Measurements from ENCODE around the gene NLRC5. TPM values are rescaled to one million over a fixed set of nuclear protein-coding genes. Genes with fewer than 3 reads are reported as not detected.

The NLRC5 gene
- total RNA-seq, 1 donor from 2014 or later, result 29.9 TPM

GRCh38 chr16:57128771-57129389, 139.5 kb downstream of the NLRC5 start:
- H3K36me3 Mint-ChIP-seq (ENCODE audit: low read depth, unreplicated experiment), result peaks cover 21% of the 10 kb centered on the region
- no peak overlapping the region for H3K4me3 ChIP-seq (ENCODE audit: insufficient read depth, low read depth, low read length)

GRCh38 chr16:57130950-57131321, 141.6 kb downstream of the NLRC5 start:
- Mint-ChIP-seq H3K27me3 (ENCODE audit: low read depth, unreplicated experiment) (peaks cover 3% of the 10 kb centered on the region), H3K36me3 (ENCODE audit: low read depth, unreplicated experiment) (peaks cover 21% of the 10 kb centered on the region), H3K9me3 (ENCODE audit: unreplicated experiment) (no peaks in the 10 kb centered on the region), H3K4me1 (ENCODE audit: low read depth, unreplicated experiment) (no peaks in the 10 kb centered on the region), H3K4me3 (ENCODE audit: unreplicated experiment) (no peak overlapping the region), H3K27ac (ENCODE audit: unreplicated experiment) (no peak overlapping the region)
- FAIRE-seq, result no peak
- H3K4me1 ChIP-seq (ENCODE audit: insufficient read depth, low read length), result no peaks in the 10 kb centered on the region
- no peak overlapping the region for H3K9ac ChIP-seq (ENCODE audit: low read length)
- H4K20me1 ChIP-seq (ENCODE audit: insufficient read depth, low read length), result no peaks in the 10 kb centered on the region
- H3K79me2 ChIP-seq (ENCODE audit: insufficient read depth, low read length), result no peaks in the 10 kb centered on the region
- TF ChIP-seq EZH2 (IDR thresholded peaks at IDR 0.05; ENCODE audit: insufficient read depth, low read length) (no peak), CTCF (IDR thresholded peaks at IDR 0.05; ENCODE audit: insufficient read depth, low read depth, low read length) (no peak)
- H3K27ac ChIP-seq (ENCODE audit: low read depth, low read length), result no peak overlapping the region
- H3K27me3 ChIP-seq (ENCODE audit: insufficient read depth, low read length), result no peaks in the 10 kb centered on the region
- H3K9me3 ChIP-seq (ENCODE audit: insufficient read depth, low read depth, low read length), result no peaks in the 10 kb centered on the region
- H3K36me3 ChIP-seq (ENCODE audit: insufficient read depth, low read length), result peaks cover 2% of the 10 kb centered on the region
- H3K4me3 ChIP-seq (ENCODE audit: insufficient read depth, low read depth, low read length), result no peak overlapping the region
- no peak overlapping the region for H3K4me2 ChIP-seq (ENCODE audit: low read length)
- DNase-seq (ENCODE audit: low read depth), result no peak
- no peak overlapping the region for H2AFZ ChIP-seq (ENCODE audit: low read depth, low read length)

More at GRCh38 chr16:57128771-57129389, 139.5 kb downstream of the NLRC5 start:
- Histone ChIP-seq H3K36me3 (ENCODE audit: insufficient read depth, low read length) (peaks cover 2% of the 10 kb centered on the region), H3K27me3 (ENCODE audit: insufficient read depth, low read length) (no peaks in the 10 kb centered on the region), H3K9ac (ENCODE audit: low read length) (no peak overlapping the region), H3K4me1 (ENCODE audit: insufficient read depth, low read length) (no peaks in the 10 kb centered on the region), H2AFZ (ENCODE audit: low read depth, low read length) (no peak overlapping the region), H4K20me1 (ENCODE audit: insufficient read depth, low read length) (no peaks in the 10 kb centered on the region), H3K4me2 (ENCODE audit: low read length) (no peak overlapping the region), H3K79me2 (ENCODE audit: insufficient read depth, low read length) (no peaks in the 10 kb centered on the region), H3K9me3 (ENCODE audit: insufficient read depth, low read depth, low read length) (no peaks in the 10 kb centered on the region), H3K27ac (ENCODE audit: low read depth, low read length) (no peak overlapping the region)
- no peak for FAIRE-seq
- no peak overlapping the region for H3K4me3 Mint-ChIP-seq (ENCODE audit: unreplicated experiment)
- H3K4me1 Mint-ChIP-seq (ENCODE audit: low read depth, unreplicated experiment), result no peaks in the 10 kb centered on the region
- no peaks in the 10 kb centered on the region for H3K9me3 Mint-ChIP-seq (ENCODE audit: unreplicated experiment)
- DNase-seq (ENCODE audit: low read depth), result no peak
- no peak overlapping the region for H3K27ac Mint-ChIP-seq (ENCODE audit: unreplicated experiment)
- TF ChIP-seq CTCF (IDR thresholded peaks at IDR 0.05; ENCODE audit: insufficient read depth, low read depth, low read length), result no peak
- no peak for TF ChIP-seq EZH2 (IDR thresholded peaks at IDR 0.05; ENCODE audit: insufficient read depth, low read length)
- peaks cover 3% of the 10 kb centered on the region for H3K27me3 Mint-ChIP-seq (ENCODE audit: low read depth, unreplicated experiment)

GRCh38 chr16:57131351-57131970, 142.1 kb downstream of the NLRC5 start:
- H3K79me2 ChIP-seq (ENCODE audit: insufficient read depth, low read length), result no peaks in the 10 kb centered on the region

More at GRCh38 chr16:57131351-57131970, 142.1 kb downstream of the NLRC5 start:
- H3K27me3 ChIP-seq (ENCODE audit: insufficient read depth, low read length), result no peaks in the 10 kb centered on the region
- Mint-ChIP-seq H3K27ac (ENCODE audit: unreplicated experiment) (no peak overlapping the region), H3K9me3 (ENCODE audit: unreplicated experiment) (no peaks in the 10 kb centered on the region), H3K4me3 (ENCODE audit: unreplicated experiment) (no peak overlapping the region), H3K36me3 (ENCODE audit: low read depth, unreplicated experiment) (peaks cover 18% of the 10 kb centered on the region), H3K27me3 (ENCODE audit: low read depth, unreplicated experiment) (peaks cover 3% of the 10 kb centered on the region), H3K4me1 (ENCODE audit: low read depth, unreplicated experiment) (no peaks in the 10 kb centered on the region)
- no peak overlapping the region for H3K4me2 ChIP-seq (ENCODE audit: low read length)
- no peak overlapping the region for H3K27ac ChIP-seq (ENCODE audit: low read depth, low read length)
- no peaks in the 10 kb centered on the region for H3K4me1 ChIP-seq (ENCODE audit: insufficient read depth, low read length)
- no peak overlapping the region for H2AFZ ChIP-seq (ENCODE audit: low read depth, low read length)
- no peak for FAIRE-seq
- no peaks in the 10 kb centered on the region for H4K20me1 ChIP-seq (ENCODE audit: insufficient read depth, low read length)
- TF ChIP-seq CTCF (IDR thresholded peaks at IDR 0.05; ENCODE audit: insufficient read depth, low read depth, low read length), result no peak
- TF ChIP-seq EZH2 (IDR thresholded peaks at IDR 0.05; ENCODE audit: insufficient read depth, low read length), result no peak
- no peak overlapping the region for H3K9ac ChIP-seq (ENCODE audit: low read length)
- H3K36me3 ChIP-seq (ENCODE audit: insufficient read depth, low read length), result peaks cover 2% of the 10 kb centered on the region
- no peak overlapping the region for H3K4me3 ChIP-seq (ENCODE audit: insufficient read depth, low read depth, low read length)
- no peaks in the 10 kb centered on the region for H3K9me3 ChIP-seq (ENCODE audit: insufficient read depth, low read depth, low read length)
- DNase-seq (ENCODE audit: low read depth), result no peak
